HG02938 (cell line): ENCODE results near the gene GLCE.
"Not testable (repeated sequence)": the region's sequence is repeated elsewhere in the genome, so short reads cannot be mapped to it uniquely, and the experiment has no call there.

ENCODE experiments used
- ATAC-seq: cut with Tn5 transposase; IDR thresholded peaks from one replicate; pipeline ENCODE4 v1.9.1; 2021; ENCODE audit warnings: mild to moderate bottlenecking, moderate library complexity; ENCODE audit not compliant: unreplicated experiment

GLCE gene

GRCh38 chr15:69158201-69158842 lies 2.1 kb upstream of the GLCE start:
- ATAC-seq: no peak

GRCh38 chr15:69158843-69159240 lies 1.6 kb upstream of the GLCE start:
- ATAC-seq: no peak

GRCh38 chr15:69159805-69160140 lies 662 bp upstream of the GLCE start:
- ATAC-seq: no peak

DNA sequence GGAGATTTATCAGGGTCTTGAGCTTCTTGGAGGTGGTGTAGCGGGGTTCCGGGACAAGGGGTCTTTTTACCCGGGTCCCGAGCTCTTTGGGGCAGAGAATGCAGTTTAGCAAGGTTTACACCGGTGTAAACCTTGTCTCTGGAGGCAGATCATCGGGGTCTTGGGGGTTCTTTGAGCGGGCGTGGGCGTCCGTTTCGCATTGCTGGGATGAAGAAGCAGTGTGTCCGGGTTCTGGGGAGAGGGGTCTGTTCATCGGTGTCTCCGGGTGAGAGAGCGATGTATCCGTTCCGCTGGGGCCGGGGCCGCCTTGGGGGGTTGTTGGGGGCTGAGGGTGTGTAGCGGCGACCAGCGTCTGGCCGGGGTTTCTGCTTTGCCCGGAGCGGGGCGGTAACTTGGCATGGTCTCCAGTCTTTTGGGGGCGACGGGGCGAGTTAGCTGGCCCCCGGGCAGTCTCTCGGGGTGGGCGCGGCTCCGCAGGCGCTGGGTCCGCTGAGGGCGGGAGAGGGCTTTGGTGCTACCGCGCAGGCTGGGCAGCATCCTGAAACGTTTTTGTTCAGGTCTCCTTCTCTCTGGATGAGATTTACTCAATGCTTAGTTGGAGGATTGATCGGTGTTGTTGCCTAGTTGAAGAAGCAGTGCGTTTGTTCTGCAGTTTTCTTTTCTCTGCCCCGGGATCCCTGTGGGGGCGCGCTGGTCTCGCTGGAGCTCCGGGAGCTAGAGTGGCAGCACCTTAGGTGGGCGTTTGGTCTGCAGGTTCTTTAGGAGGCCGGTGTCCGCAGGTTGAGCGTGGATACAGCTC lies 843 bp downstream of the GLCE start:
- ATAC-seq: no peak

DNA sequence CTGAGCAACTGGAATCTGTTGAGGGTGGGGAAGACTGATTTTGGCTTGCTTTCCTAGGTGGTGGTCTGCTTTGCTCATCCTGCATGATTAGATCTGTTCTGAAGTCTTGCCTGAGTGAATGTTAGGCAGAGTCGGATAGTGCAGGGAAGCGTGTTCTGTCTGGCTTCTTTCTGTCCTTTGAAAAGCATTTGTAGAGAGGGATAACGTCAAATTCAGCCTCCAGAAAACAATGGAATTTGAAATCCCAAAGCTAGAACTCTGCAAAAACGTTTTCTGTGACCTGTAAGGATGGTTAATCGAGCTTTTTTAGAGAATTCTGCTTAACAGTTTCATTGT lies 1.4 kb downstream of the GLCE start:
- ATAC-seq: no peak

- no peak for ATAC-seq
These were observed 2.8 kb downstream of the GLCE start for GRCh38 chr15:69163141-69163669.

DNA sequence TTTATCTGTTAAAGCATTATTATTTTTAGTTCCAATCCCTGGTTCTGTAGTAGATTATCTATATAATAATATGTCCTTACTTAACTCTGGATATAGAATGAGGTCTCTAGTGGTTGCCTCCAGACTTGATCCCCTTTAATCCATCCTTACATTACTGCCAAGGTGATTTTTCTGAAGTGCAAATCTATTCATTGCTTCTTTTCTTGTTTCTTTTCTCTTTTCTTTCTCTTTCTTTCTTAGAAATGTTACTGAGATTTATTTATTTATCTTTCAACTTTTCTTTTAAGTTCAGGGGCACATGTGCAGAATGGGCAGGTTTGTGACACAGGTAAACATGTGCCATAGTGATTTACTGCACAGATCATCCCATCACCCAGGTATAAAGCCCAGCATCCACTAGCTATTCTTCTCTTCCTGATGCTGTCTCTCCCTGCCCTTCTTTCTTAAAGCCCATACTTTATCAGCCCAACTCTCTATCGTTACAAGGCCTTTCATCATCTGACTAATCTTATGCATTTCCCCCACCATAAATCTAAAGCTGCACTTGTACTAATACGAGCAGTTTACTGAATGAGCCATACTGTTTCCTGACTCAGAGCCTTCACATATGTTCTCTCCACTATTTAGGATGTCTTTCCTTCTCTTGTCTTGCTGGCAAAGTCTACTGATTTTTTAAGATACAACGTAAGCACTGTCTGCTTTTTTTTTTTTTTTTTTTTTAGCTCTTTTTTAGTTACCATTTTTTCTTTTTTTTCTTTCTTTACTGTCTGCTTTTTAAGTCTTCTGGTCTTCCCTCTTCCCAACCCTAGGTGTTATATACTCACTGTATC lies 4.6 kb downstream of the GLCE start:
- ATAC-seq: no peak

DNA sequence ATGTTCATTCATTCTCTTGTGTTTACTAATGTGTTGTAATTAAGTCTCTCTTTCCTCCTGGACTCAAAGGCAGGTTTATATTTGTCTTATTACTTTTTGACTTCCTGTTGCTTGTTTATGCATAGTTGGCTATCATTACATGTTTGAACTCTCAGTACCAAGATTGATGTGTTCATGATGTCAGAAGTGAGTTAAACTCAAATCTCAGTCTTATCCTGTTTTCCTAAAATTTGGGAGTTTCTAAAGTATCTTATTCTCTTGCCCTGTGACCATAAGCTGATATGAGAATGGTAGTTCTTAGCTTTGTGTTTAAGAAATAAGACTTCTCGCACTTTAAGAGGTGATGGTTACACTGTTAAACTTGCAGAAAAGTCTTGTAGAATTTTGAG lies 5.2 kb downstream of the GLCE start:
- no peak for ATAC-seq

GRCh38 chr15:69167218-69167846 lies 6.9 kb downstream of the GLCE start:
- ATAC-seq: no peak

DNA sequence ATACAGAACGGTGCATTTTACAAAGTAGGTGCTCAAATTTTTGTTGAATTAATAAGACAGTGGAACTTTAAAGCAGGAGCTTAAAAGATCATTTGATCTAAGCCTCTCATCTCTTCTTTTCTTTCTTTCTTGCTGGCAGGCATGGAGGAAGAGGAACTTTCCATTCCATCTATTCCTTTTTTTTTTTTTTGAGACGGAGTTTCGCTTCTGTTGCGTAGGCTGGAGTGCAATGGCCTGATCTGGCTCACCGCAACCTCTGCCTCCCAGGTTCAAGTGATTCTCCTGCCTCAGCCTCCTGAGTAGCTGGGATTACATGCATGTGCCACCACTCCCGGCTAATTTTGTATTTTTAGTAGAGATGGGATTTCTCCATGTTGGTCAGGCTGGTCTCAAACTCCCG lies 7.9 kb downstream of the GLCE start:
- not testable (repeated sequence) for ATAC-seq

DNA sequence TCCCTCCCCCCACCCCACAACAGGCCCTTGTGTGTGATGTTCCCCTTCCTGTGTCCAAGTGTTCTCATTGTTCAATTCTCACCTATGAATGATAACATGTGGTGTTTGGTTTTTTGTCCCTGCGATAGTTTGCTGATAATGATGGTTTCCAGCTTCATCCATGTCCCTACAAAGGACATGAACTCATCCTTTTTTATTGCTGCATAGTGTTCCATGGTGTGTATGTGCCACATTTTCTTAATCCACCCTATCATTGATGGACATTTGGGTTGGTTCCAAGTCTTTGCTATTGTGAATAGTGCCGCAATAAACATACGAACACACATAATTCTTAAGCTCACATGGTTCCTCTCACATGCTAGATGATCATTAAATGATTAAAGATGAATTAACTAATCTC lies 9.1 kb downstream of the GLCE start:
- not testable (repeated sequence) for ATAC-seq

DNA sequence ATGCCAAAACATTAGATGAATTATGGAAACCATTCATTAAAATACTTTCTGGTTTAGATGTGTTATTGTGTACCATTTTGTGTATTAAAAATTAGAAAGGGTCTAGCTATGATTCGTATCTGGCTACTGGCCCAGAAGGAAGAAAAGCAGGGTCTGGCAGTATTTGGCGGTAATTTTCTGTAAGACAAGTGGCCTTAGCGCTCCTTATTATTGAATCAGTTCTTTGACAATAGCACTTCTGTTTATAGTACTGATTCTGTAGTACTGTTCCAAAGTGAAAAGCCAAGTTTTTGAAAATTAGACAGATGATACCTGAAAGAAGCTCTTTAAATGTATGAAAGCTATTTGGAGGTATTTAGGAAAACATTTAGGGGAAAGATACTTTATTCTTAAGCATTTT lies 10.2 kb downstream of the GLCE start:
- ATAC-seq: no peak

- ATAC-seq: no peak
These were observed 12.4 kb downstream of the GLCE start for GRCh38 chr15:69172847-69173246.

DNA sequence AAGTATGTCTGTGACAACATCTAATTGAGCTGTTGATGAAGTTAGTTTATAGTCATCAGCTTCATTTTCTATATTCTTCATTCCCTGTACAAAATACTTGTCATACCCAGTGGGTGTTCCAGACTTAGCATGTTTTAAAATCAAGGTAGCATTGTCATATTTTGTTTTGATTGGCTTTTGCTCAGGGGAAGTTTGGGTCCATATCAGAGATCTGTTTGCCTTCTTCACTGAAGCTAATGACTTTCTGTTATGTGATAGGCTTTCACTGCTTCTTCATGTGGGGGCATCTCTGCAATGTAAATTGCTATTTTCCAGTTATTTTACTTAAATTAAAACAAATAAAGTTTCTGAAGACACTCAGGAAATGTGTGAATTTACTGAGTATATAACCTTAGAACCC lies 15.1 kb downstream of the GLCE start:
- no peak for ATAC-seq

GRCh38 chr15:69181424-69181823 lies 21.0 kb downstream of the GLCE start:
- ATAC-seq: no peak

- no peak for ATAC-seq
These were observed 24.8 kb downstream of the GLCE start for GRCh38 chr15:69185216-69185615.

- ATAC-seq: no peak
These were observed 25.3 kb downstream of the GLCE start for GRCh38 chr15:69185706-69186105.

GRCh38 chr15:69189157-69189556 lies 28.7 kb downstream of the GLCE start:
- ATAC-seq: no peak

- no peak for ATAC-seq
These were observed 29.7 kb downstream of the GLCE start for GRCh38 chr15:69190091-69190490.

DNA sequence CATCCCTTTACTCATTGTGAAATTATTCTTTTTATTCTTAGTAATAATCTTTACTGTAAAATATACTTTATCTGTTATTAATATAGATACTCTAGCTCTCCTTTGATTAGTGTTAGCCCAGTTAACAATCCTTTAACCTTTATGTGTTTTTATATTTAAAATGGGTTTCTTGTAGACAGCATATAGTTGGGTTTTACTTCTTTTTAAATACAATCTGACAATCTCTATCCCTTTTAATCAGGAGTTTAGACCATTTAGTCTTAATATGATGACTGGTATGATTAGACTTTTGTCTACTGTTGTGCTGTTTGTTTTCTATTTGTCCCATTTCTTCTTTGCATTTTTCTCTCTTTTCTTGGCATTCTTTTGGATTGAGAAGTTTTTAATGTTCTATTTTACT lies 30.1 kb downstream of the GLCE start:
- ATAC-seq: no peak
